ENCODE measurements around the gene ABTB2.

DNA sequence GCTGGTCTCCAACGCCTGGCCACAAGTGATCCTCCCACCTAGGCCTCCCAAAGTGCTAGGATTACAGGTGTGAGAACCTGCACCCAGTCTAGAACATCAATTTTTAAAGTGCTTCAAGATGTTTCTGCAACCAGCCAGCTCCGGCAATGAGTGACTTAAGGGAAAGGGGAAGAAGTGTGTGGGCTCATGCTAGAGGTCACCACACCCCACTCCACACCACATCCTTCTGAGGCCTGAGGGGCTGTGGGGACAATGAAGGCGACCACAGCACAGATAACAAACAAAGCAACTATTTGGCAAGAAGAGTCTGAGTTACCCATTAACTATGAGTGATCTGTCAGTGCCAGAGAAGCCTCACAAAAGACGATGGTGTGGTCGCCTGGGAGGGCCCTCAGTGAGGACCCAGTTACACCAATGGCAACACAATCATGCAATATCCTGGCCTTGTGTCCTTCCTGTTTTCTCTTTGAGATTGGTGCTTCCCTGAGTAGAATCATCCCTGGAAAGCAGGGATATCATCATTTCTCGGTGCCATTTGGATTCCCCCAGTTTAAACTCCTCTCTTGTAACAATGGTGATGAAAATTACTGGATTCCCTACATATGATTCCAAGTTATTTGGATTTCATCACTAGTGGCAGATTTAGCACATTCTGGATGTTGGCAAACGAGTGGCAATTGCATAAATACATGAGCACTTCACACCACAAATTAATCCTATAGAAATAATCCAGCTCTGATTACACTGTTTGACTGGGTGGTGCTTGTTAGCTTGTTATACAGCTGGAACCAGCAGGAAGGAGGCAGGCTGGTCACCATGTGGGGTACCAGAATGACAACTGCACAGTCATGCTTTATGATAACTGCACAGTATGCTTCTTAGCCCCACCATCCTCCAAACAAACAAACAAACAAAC lies 18.4 kb downstream of the ABTB2 start:
- TF ChIP-seq CTCF (conservative IDR thresholded peaks at IDR 0.05): no peak
- TF ChIP-seq ZFX (IDR thresholded peaks at IDR 0.05): no peak
